ENCODE results near the gene ZNF416. TPM values are rescaled to one million over a fixed set of nuclear protein-coding genes. Genes with fewer than 3 reads are reported as not detected.

The ZNF416 gene
- total RNA-seq, 1 donor from 2014 or later: 6.0 TPM

GRCh38 chr19:57583521-57584416 lies 5.1 kb upstream of the ZNF416 start, which contains the start of gene ZIK1:
Gene ZIK1, plus strand, starts transcription at chr19:57584145. Its CDS starts 212 bp downstream, at chr19:57584357.
- TF ChIP-seq CTCF (IDR thresholded peaks at IDR 0.05): peak; percentile 52
- Mint-ChIP-seq H3K27me3 (ENCODE audit: low read depth) (no peaks in the 10 kb centered on the region), H3K9me3 (ENCODE audit: low read depth) (peaks cover 58% of the 10 kb centered on the region), H3K27ac (ENCODE audit: unreplicated experiment) (peak within 1 kb of the TSS; percentile 86), H3K36me3 (ENCODE audit: low read depth) (peaks cover 36% of the 10 kb centered on the region), H3K4me1 (ENCODE audit: low read depth) (peaks cover 22% of the 10 kb centered on the region), H3K4me3 (ENCODE audit: unreplicated experiment) (peak within 1 kb of the TSS; percentile 95)
- DNase-seq (ENCODE audit: low spot score): peak; percentile 92

GRCh38 chr19:57583104-57583520 lies 4.4 kb upstream of the ZNF416 start:
- Mint-ChIP-seq H3K27me3 (ENCODE audit: low read depth) (no peaks in the 10 kb centered on the region), H3K36me3 (ENCODE audit: low read depth) (peaks cover 32% of the 10 kb centered on the region), H3K27ac (ENCODE audit: unreplicated experiment) (no peak overlapping the region), H3K9me3 (ENCODE audit: low read depth) (peaks cover 53% of the 10 kb centered on the region), H3K4me3 (ENCODE audit: unreplicated experiment) (no peak overlapping the region), H3K4me1 (ENCODE audit: low read depth) (peaks cover 25% of the 10 kb centered on the region)
- DNase-seq (ENCODE audit: low spot score): peak; percentile 83
- no peak for TF ChIP-seq CTCF (IDR thresholded peaks at IDR 0.05)

- Mint-ChIP-seq H3K4me1 (ENCODE audit: low read depth) (peaks cover 21% of the 10 kb centered on the region), H3K36me3 (ENCODE audit: low read depth) (peaks cover 63% of the 10 kb centered on the region), H3K27ac (ENCODE audit: unreplicated experiment) (no peak overlapping the region), H3K4me3 (ENCODE audit: unreplicated experiment) (peak overlapping the region; percentile 1), H3K9me3 (ENCODE audit: low read depth) (peaks cover 72% of the 10 kb centered on the region), H3K27me3 (ENCODE audit: low read depth) (no peaks in the 10 kb centered on the region)
- no peak for DNase-seq (ENCODE audit: low spot score)
- TF ChIP-seq CTCF (IDR thresholded peaks at IDR 0.05): no peak
Measured at GRCh38 chr19:57576661-57577060, 2.0 kb downstream of the ZNF416 start.

- Mint-ChIP-seq H3K36me3 (ENCODE audit: low read depth) (peaks cover 73% of the 10 kb centered on the region), H3K4me1 (ENCODE audit: low read depth) (peaks cover 9% of the 10 kb centered on the region), H3K27ac (ENCODE audit: unreplicated experiment) (no peak overlapping the region), H3K4me3 (ENCODE audit: unreplicated experiment) (no peak overlapping the region), H3K9me3 (ENCODE audit: low read depth) (peaks cover 94% of the 10 kb centered on the region), H3K27me3 (ENCODE audit: low read depth) (no peaks in the 10 kb centered on the region)
- TF ChIP-seq CTCF (IDR thresholded peaks at IDR 0.05): no peak
- DNase-seq (ENCODE audit: low spot score): no peak
Measured at GRCh38 chr19:57572415-57572947, 6.2 kb downstream of the ZNF416 start.

GRCh38 chr19:57570707-57571106 lies 8.0 kb downstream of the ZNF416 start:
- no peaks in the 10 kb centered on the region for H3K27me3 Mint-ChIP-seq (ENCODE audit: low read depth)
- no peak for TF ChIP-seq CTCF (IDR thresholded peaks at IDR 0.05)

More at GRCh38 chr19:57570707-57571106, 8.0 kb downstream of the ZNF416 start:
- H3K4me1 Mint-ChIP-seq (ENCODE audit: low read depth): no peaks in the 10 kb centered on the region
- no peak for DNase-seq (ENCODE audit: low spot score)
- no peak overlapping the region for H3K4me3 Mint-ChIP-seq (ENCODE audit: unreplicated experiment)
- no peak overlapping the region for H3K27ac Mint-ChIP-seq (ENCODE audit: unreplicated experiment)
- H3K9me3 Mint-ChIP-seq (ENCODE audit: low read depth): peaks cover 95% of the 10 kb centered on the region
- peaks cover 64% of the 10 kb centered on the region for H3K36me3 Mint-ChIP-seq (ENCODE audit: low read depth)

Data from chondrocyte (in vitro differentiated cells).